ENCODE results near the gene ACOT7.
"Not testable (repeated sequence)": the region's sequence is repeated elsewhere in the genome, so short reads cannot be mapped to it uniquely, and the experiment has no call there.

ACOT7 gene

GRCh38 chr1:6409053-6409452 is 15.5 kb upstream of the ACOT7 start:
- in situ Hi-C loops (cut with MboI; ENCODE audit: low sequenced_read_pairs): loop anchor here (25.0 kb wide), 1 partner anchor 147 kb away; the partner anchor contains the start of gene GPR153

GRCh38 chr1:6408023-6408422 is 14.5 kb upstream of the ACOT7 start:
- in situ Hi-C loops (cut with MboI; ENCODE audit: low sequenced_read_pairs): loop anchor here (25.0 kb wide), 1 partner anchor 146 kb away; the partner anchor contains the start of gene GPR153

- in situ Hi-C loops (cut with MboI; ENCODE audit: low sequenced_read_pairs): loop anchor here (5.0 to 25.0 kb wide), 2 partner anchors 39 to 139 kb away; partner anchors contain the start of gene GPR153
These were observed 8.1 kb upstream of the ACOT7 start for GRCh38 chr1:6401673-6402072.

GRCh38 chr1:6399294-6399693 is 5.7 kb upstream of the ACOT7 start:
- in situ Hi-C loops (cut with MboI; ENCODE audit: low sequenced_read_pairs): no loop called here

GRCh38 chr1:6397844-6398441 is 4.4 kb upstream of the ACOT7 start:
- in situ Hi-C loops (cut with MboI; ENCODE audit: low sequenced_read_pairs): no loop called here

- in situ Hi-C loops (cut with MboI; ENCODE audit: low sequenced_read_pairs): no loop called here
These were observed 3.4 kb upstream of the ACOT7 start for GRCh38 chr1:6396998-6397397.

GRCh38 chr1:6395781-6396244 is 2.2 kb upstream of the ACOT7 start:
- in situ Hi-C loops (cut with MboI; ENCODE audit: low sequenced_read_pairs): not testable (repeated sequence)

- in situ Hi-C loops (cut with MboI; ENCODE audit: low sequenced_read_pairs): not testable (repeated sequence)
These were observed 1.6 kb upstream of the ACOT7 start for GRCh38 chr1:6395130-6395529.

GRCh38 chr1:6392809-6393399 is 663 bp downstream of the ACOT7 start:
- in situ Hi-C loops (cut with MboI; ENCODE audit: low sequenced_read_pairs): no loop called here

GRCh38 chr1:6391951-6392808 is 1.4 kb downstream of the ACOT7 start:
- in situ Hi-C loops (cut with MboI; ENCODE audit: low sequenced_read_pairs): no loop called here

GRCh38 chr1:6389971-6390370 is 3.6 kb downstream of the ACOT7 start:
- in situ Hi-C loops (cut with MboI; ENCODE audit: low sequenced_read_pairs): no loop called here

GRCh38 chr1:6386371-6386949 is 7.1 kb downstream of the ACOT7 start:
- in situ Hi-C loops (cut with MboI; ENCODE audit: low sequenced_read_pairs): no loop called here

GRCh38 chr1:6385488-6386191 is 7.9 kb downstream of the ACOT7 start:
- in situ Hi-C loops (cut with MboI; ENCODE audit: low sequenced_read_pairs): no loop called here

GRCh38 chr1:6384962-6385361 is 8.6 kb downstream of the ACOT7 start:
- in situ Hi-C loops (cut with MboI; ENCODE audit: low sequenced_read_pairs): no loop called here

- in situ Hi-C loops (cut with MboI; ENCODE audit: low sequenced_read_pairs): no loop called here
These were observed 9.4 kb downstream of the ACOT7 start for GRCh38 chr1:6384135-6384534.

- in situ Hi-C loops (cut with MboI; ENCODE audit: low sequenced_read_pairs): no loop called here
These were observed 13.5 kb downstream of the ACOT7 start for GRCh38 chr1:6380037-6380436.

GRCh38 chr1:6378096-6378746 is 15.3 kb downstream of the ACOT7 start:
- in situ Hi-C loops (cut with MboI; ENCODE audit: low sequenced_read_pairs): no loop called here

GRCh38 chr1:6373961-6374720 is 19.4 kb downstream of the ACOT7 start:
- in situ Hi-C loops (cut with MboI; ENCODE audit: low sequenced_read_pairs): no loop called here

GRCh38 chr1:6372236-6372635 is 21.3 kb downstream of the ACOT7 start:
- in situ Hi-C loops (cut with MboI; ENCODE audit: low sequenced_read_pairs): not testable (repeated sequence)
